ENCODE data around the gene ZNF407.

ZNF407 gene

GRCh38 chr18:75111760-75112159 is 514.1 kb downstream of the ZNF407 start:
- no peaks in the 10 kb centered on the region for H3K9me3 ChIP-seq (ENCODE audit: control insufficient read depth, insufficient read depth, low read depth, low read length)
- ChIA-PET CTCF (interaction anchor here (0.5 kb wide), 1 partner anchor 368 kb away, joined by 3 read pairs; no protein-coding TSS in a partner anchor), POLR2A (no interaction called here)
- H3K4me3 ChIP-seq (ENCODE audit: low read depth, low read length), result no peak overlapping the region
- no peak for TF ChIP-seq ZNF747 (tag by site-specific recombination; IDR thresholded peaks at IDR 0.05)
- no peak for TF ChIP-seq ZNF707 (tag by site-specific recombination; IDR thresholded peaks at IDR 0.05)
- no peak for TF ChIP-seq FEZF1 (tag by site-specific recombination; IDR thresholded peaks at IDR 0.05)
- TF ChIP-seq EGR2 (tag by site-specific recombination; IDR thresholded peaks at IDR 0.05; ENCODE audit: low read depth), result no peak
- no peak for TF ChIP-seq ZNF555 (tag by site-specific recombination; conservative IDR thresholded peaks at IDR 0.05)
- TF ChIP-seq, protein P1, sequence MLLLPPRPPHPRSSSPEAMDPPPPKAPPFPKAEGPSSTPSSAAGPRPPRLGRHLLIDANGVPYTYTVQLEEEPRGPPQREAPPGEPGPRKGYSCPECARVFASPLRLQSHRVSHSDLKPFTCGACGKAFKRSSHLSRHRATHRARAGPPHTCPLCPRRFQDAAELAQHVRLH (tag by site-specific recombination; IDR thresholded peaks at IDR 0.05), result no peak
- no peak for TF ChIP-seq ZNF37A (tag by site-specific recombination; IDR thresholded peaks at IDR 0.05)
- no peak for TF ChIP-seq ZNF664 (tag by site-specific recombination; IDR thresholded peaks at IDR 0.05)
- TF ChIP-seq REPIN1 (tag by site-specific recombination; IDR thresholded peaks at IDR 0.05; ENCODE audit: low read depth), result no peak
- no peak for TF ChIP-seq ZSCAN4 (tag by site-specific recombination; IDR thresholded peaks at IDR 0.05)
- TF ChIP-seq ZBTB21 (tag by site-specific recombination; IDR thresholded peaks at IDR 0.05), result no peak
- no peak for TF ChIP-seq ZNF174 (tag by site-specific recombination; IDR thresholded peaks at IDR 0.05)
- TF ChIP-seq SP7 (tag by site-specific recombination; IDR thresholded peaks at IDR 0.05), result no peak
- no peak for TF ChIP-seq ZNF274 (IDR thresholded peaks at IDR 0.05; ENCODE audit: low read length)
- TF ChIP-seq ZNF274 (tag by site-specific recombination; IDR thresholded peaks at IDR 0.05; ENCODE audit: borderline replicate concordance), result no peak
- TF ChIP-seq ZNF571 (tag by site-specific recombination; IDR thresholded peaks at IDR 0.05), result no peak
- TF ChIP-seq ZNF221 (tag by site-specific recombination; IDR thresholded peaks at IDR 0.05; ENCODE audit: borderline replicate concordance), result no peak
- no peak for TF ChIP-seq ZNF324 (tag by site-specific recombination; IDR thresholded peaks at IDR 0.05)
- no peaks in the 10 kb centered on the region for H3K36me3 ChIP-seq (ENCODE audit: control insufficient read depth in 2 of 2, insufficient read depth in 1 of 2, low read length in 2 of 2)
- H3K27ac ChIP-seq (ENCODE audit: extremely low read depth, low read depth, low read length), result no peak overlapping the region
- no peaks in the 10 kb centered on the region for H3K4me1 ChIP-seq (ENCODE audit: control insufficient read depth, insufficient read depth, low read length)

- H3K9me3 ChIP-seq (ENCODE audit: control insufficient read depth, insufficient read depth, low read depth, low read length), result no peaks in the 10 kb centered on the region
- H3K36me3 ChIP-seq (ENCODE audit: control insufficient read depth in 2 of 2, insufficient read depth in 1 of 2, low read length in 2 of 2), result no peaks in the 10 kb centered on the region
- H3K27ac ChIP-seq (ENCODE audit: extremely low read depth, low read depth, low read length), result no peak overlapping the region
- no peak overlapping the region for H3K4me3 ChIP-seq (ENCODE audit: low read depth, low read length)
- ChIA-PET CTCF (interaction anchor here (0.5 kb wide), 1 partner anchor 367 kb away, joined by 3 read pairs; no protein-coding TSS in a partner anchor), POLR2A (no interaction called here)
- TF ChIP-seq ZNF2 (tag by site-specific recombination; IDR thresholded peaks at IDR 0.05) (no peak), ZNF175 (tag by site-specific recombination; IDR thresholded peaks at IDR 0.05) (no peak), ZNF426 (tag by site-specific recombination; IDR thresholded peaks at IDR 0.05) (no peak)
- no peaks in the 10 kb centered on the region for H3K4me1 ChIP-seq (ENCODE audit: control insufficient read depth, insufficient read depth, low read length)
Observed at GRCh38 chr18:75112186-75113096, 514.8 kb downstream of the ZNF407 start.

DNA sequence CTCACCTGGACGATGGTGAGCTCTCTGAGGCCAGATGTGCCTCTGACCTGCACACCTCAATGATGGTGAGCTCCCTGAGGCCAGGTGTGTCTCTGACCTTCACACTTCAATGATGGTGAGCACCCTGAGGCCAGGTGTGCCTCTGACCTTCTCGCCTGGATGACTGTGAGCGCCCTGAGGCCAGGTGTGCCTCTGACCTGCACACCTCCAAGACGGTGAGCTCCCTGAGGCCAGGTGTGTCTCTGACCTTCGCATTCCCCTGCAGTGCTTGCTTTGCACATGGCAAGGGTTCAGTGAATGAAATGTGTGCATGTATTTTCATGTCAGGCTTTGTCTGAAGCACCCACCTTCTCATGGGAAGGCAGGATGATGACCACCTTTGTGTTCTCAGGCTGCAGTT is 515.8 kb downstream of the ZNF407 start:
- Histone ChIP-seq H3K36me3 (ENCODE audit: control insufficient read depth in 2 of 2, insufficient read depth in 1 of 2, low read length in 2 of 2) (no peaks in the 10 kb centered on the region), H3K9me3 (ENCODE audit: control insufficient read depth, insufficient read depth, low read depth, low read length) (no peaks in the 10 kb centered on the region), H3K27ac (ENCODE audit: extremely low read depth, low read depth, low read length) (no peak overlapping the region), H3K4me3 (ENCODE audit: low read depth, low read length) (no peak overlapping the region), H3K4me1 (ENCODE audit: control insufficient read depth, insufficient read depth, low read length) (no peaks in the 10 kb centered on the region)
- ChIA-PET CTCF (no interaction called here), POLR2A (no interaction called here)
- TF ChIP-seq ZNF140 (tag by site-specific recombination; IDR thresholded peaks at IDR 0.05), result no peak
- no peak for TF ChIP-seq ZNF548 (tag by site-specific recombination; IDR thresholded peaks at IDR 0.05)
- no peak for TF ChIP-seq ZNF214 (tag by site-specific recombination; IDR thresholded peaks at IDR 0.05; ENCODE audit: borderline replicate concordance)
- TF ChIP-seq ZNF121 (tag by site-specific recombination; IDR thresholded peaks at IDR 0.05), result no peak
- TF ChIP-seq IKZF3 (tag by site-specific recombination; IDR thresholded peaks at IDR 0.05), result no peak
- TF ChIP-seq YY1 (tag by site-specific recombination; IDR thresholded peaks at IDR 0.05), result no peak
- TF ChIP-seq SP3 (tag by site-specific recombination; IDR thresholded peaks at IDR 0.05), result no peak
- TF ChIP-seq ZNF112 (tag by site-specific recombination; IDR thresholded peaks at IDR 0.05), result no peak
- TF ChIP-seq, protein P2, sequence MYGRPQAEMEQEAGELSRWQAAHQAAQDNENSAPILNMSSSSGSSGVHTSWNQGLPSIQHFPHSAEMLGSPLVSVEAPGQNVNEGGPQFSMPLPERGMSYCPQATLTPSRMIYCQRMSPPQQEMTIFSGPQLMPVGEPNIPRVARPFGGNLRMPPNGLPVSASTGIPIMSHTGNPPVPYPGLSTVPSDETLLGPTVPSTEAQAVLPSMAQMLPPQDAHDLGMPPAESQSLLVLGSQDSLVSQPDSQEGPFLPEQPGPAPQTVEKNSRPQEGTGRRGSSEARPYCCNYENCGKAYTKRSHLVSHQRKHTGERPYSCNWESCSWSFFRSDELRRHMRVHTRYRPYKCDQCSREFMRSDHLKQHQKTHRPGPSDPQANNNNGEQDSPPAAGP (tag by site-specific recombination; IDR thresholded peaks at IDR 0.05), result no peak
- no peak for TF ChIP-seq YY2 (tag by site-specific recombination; IDR thresholded peaks at IDR 0.05)

Data from HEK293 (cell line).